ENCODE data around the gene CNOT4.
"Not testable (repeated sequence)": the region's sequence is repeated elsewhere in the genome, so short reads cannot be mapped to it uniquely, and the experiment has no call there.

Gene CNOT4

GRCh38 chr7:135322571-135323340 lies 187.1 kb downstream of the CNOT4 start:
- no peak for DNase-seq (ENCODE audit: low spot score)

DNA sequence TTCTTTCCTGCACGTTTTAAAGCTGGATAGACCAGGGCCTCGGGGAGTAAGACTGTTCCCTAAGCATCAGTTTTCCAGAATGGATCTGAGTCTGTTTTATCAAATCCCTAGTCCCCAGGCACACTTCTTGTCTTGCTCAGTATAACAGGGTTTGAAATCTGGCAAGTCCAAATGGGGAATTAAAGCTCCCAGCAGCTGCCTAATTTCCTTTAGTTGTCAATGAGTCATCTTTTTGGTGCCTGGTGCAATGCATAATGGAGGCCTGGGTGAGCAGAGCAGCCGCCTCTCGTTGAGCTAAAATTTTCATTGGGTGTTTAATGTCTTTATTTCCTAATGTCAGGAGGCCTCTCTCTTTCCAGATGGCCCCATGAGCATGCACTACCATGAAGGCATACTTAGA lies 188.3 kb downstream of the CNOT4 start:
- no peak for DNase-seq (ENCODE audit: low spot score)

- DNase-seq (ENCODE audit: low spot score), result not testable (repeated sequence)
Measured at GRCh38 chr7:135320953-135321352, 188.9 kb downstream of the CNOT4 start.

DNA sequence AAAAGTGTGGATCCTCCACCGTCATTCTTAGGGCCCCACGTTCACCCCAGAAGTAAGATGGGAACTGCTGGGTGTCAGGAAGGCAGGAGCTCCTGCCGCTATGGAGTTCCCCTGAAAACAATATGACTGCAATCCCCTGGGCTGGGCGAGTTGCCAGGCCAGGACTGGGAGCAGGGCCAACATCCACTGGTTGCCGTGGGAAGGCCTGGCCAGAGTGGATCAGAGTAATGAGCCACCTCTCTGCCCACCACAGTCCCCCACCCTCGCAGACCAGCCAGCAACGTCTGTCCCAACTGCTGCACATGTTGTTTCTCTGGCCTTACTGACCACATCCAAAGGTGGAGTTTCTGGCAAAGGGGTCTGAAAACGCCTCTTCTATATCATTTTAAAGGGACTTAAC lies 189.6 kb downstream of the CNOT4 start:
- DNase-seq (ENCODE audit: low spot score), result peak; percentile 64

- no peak for DNase-seq (ENCODE audit: low spot score)
Measured at GRCh38 chr7:135317676-135318325, 192.1 kb downstream of the CNOT4 start.

DNA sequence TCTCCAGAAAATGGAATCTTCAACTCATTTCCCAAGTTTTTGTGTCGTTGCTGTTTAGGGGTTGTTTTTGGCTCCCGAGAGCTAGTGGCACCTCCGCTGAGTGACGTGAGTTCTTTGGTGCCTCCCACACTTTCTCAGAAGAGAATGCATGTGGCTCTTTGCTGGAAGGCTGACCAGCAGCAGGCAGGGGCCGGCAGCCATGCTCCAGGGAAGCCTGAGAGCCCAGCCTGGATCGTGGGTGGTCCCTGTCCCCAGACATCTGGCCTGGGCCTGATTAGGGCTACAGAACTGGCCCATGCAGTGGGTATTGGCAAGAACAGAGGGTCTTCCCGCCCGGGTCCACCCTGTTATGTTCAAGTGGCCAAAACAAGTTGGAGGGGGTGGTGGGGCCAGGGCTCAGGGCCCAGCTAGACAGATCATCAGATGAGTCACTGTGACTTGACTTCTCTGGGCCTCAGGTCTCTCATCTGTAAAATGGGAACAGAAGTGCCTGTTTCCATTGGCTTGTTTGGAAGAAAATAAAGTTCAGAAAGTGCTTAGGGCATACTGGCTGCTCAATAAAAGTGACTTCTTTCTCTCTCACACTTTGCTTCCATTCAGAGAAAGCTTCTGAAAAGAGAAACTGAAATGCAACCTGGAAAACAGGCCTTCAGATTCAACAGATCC lies 193.1 kb downstream of the CNOT4 start:
- no peak for DNase-seq (ENCODE audit: low spot score)

GRCh38 chr7:135313971-135314370 lies 195.9 kb downstream of the CNOT4 start:
- no peak for DNase-seq (ENCODE audit: low spot score)

All from AG08396 (cell line).